Endothelial cell of umbilical vein (primary cell): ENCODE results near the gene RUSF1. TPM values are rescaled to one million over a fixed set of nuclear protein-coding genes. Genes with fewer than 3 reads are reported as not detected.

ENCODE experiments used
- BruUV-seq: library from RNA; stranded (reverse); fragments of 400-500 nt; replicated peaks from 2 replicates; lab custom pipeline; 2021; lab: Mats Ljungman, UMichigan
- CTCF ChIA-PET: fragments of 300-600, 350-600 bp; sonication (Branson Sonifier 250); formaldehyde crosslinking; loops from one replicate; lab custom pipeline; 2021; ENCODE audit warnings: antibody characterized with exemption, inconsistent platforms; lab: Charles Lee
- POLR2A ChIA-PET: fragments of 300-600, 350-600 bp; sonication (Branson Sonifier 250); formaldehyde crosslinking; loops from one replicate; lab custom pipeline; 2021; ENCODE audit warnings: antibody characterized with exemption, inconsistent platforms; lab: Charles Lee
- DNase-seq: peaks from one replicate; pipeline ENCODE4 v3.0.0-alpha.2; 2011; ENCODE audit warnings: low read depth, low spot score
- FAIRE-seq: peaks from 2 replicates; lab custom pipeline; 2011; peaks lifted over from hg19 to GRCh38; lab: Jason Lieb, UNC
- H2AFZ ChIP-seq: 2 replicates; pipeline ENCODE4 v1.6.0; 2012; ENCODE audit warnings: low read depth, low read length, control low read depth, inconsistent platforms
- H3K27ac ChIP-seq: 2 replicates; pipeline ENCODE4 v1.5.1; 2011; ENCODE audit warnings: low read depth, mild to moderate bottlenecking, control low read depth, low read length, moderate library complexity; ENCODE audit not compliant: insufficient read depth
- H3K27me3 ChIP-seq, 2 experiments: 2 replicates each; pipeline versions ENCODE4 v1.6.0 to v1.6.1; 2011; ENCODE audit warnings: low read length in 2 of 2, mixed read lengths in 1 of 2; ENCODE audit not compliant: control insufficient read depth in 2 of 2, insufficient read depth in 2 of 2
- H3K36me3 ChIP-seq, 2 experiments: 2 replicates in 1 of 2; 3 replicates in 1 of 2; pipeline ENCODE4 v1.5.1; 2011; ENCODE audit warnings: low read length in 2 of 2, mild to moderate bottlenecking in 1 of 2, moderate library complexity in 1 of 2; ENCODE audit not compliant: control insufficient read depth in 2 of 2, insufficient read depth in 2 of 2; ENCODE audit errors: extremely low read depth in 1 of 2
- H3K4me1 ChIP-seq: 3 replicates; pipeline ENCODE4 v1.5.1; 2011; ENCODE audit warnings: mild to moderate bottlenecking, low read length; ENCODE audit not compliant: control insufficient read depth, insufficient read depth; ENCODE audit errors: extremely low read depth
- H3K4me2 ChIP-seq: 2 replicates; pipeline ENCODE4 v1.6.1; 2011; ENCODE audit warnings: low read length, control low read depth, mixed read lengths; ENCODE audit not compliant: insufficient read depth
- H3K4me3 ChIP-seq, 3 experiments: fragments of 200-600 bp in 1 of 3; sonication (generic), shearing (Covaris generic) in 1 of 3; replicated peaks in 1 of 3; 2 replicates each; pipeline ENCODE4 v1.5.1; 2011 to 2016; ENCODE audit warnings: control low read depth in 3 of 3, low read length in 3 of 3, mild to moderate bottlenecking in 2 of 3, inconsistent platforms in 1 of 3, low read depth in 1 of 3, moderate library complexity in 1 of 3; ENCODE audit not compliant: insufficient read depth in 1 of 3
- H3K79me2 ChIP-seq: 2 replicates; pipeline ENCODE4 v1.6.0; 2012; ENCODE audit warnings: low read length, inconsistent platforms; ENCODE audit not compliant: control insufficient read depth, insufficient read depth
- H3K9ac ChIP-seq: replicated peaks from 2 replicates; pipeline ENCODE3; 2011; ENCODE audit warnings: low read length, control low read depth; ENCODE audit not compliant: insufficient read depth; ENCODE audit errors: extremely low read depth
- H3K9me1 ChIP-seq: replicated peaks from 3 replicates; pipeline ENCODE4 v1.6.0; 2011; ENCODE audit warnings: mild to moderate bottlenecking, low read length; ENCODE audit not compliant: control insufficient read depth, insufficient read depth; ENCODE audit errors: extremely low read depth
- H3K9me3 ChIP-seq: replicated peaks from 2 replicates; pipeline ENCODE4 v1.5.1; 2012; ENCODE audit warnings: low read length, inconsistent platforms; ENCODE audit not compliant: control insufficient read depth, insufficient read depth
- H4K20me1 ChIP-seq: replicated peaks from 2 replicates; pipeline ENCODE3; 2011; ENCODE audit warnings: mild to moderate bottlenecking, low read length; ENCODE audit not compliant: control insufficient read depth, insufficient read depth; ENCODE audit errors: extremely low read depth
- CTCF ChIP-seq, 2 donors: IDR thresholded peaks; 1 replicate in 1 of 2; 2 replicates in 1 of 2; pipeline ENCODE4 v1.5.1; 2011; ENCODE audit warnings: low read length in 2 of 2, mild to moderate bottlenecking in 2 of 2, moderate library complexity in 2 of 2, control low read depth in 1 of 2, inconsistent platforms in 1 of 2, low read depth in 1 of 2; ENCODE audit not compliant: insufficient read depth in 1 of 2; ENCODE audit errors: extremely low read depth in 1 of 2
- EZH2 ChIP-seq: IDR thresholded peaks from 2 replicates; pipeline ENCODE4 v1.6.1; 2012; ENCODE audit warnings: borderline replicate concordance, low read depth, mild to moderate bottlenecking, moderate library complexity, low read length, inconsistent platforms; ENCODE audit not compliant: severe bottlenecking
- FOS ChIP-seq: IDR thresholded peaks from 2 replicates; pipeline ENCODE4 v1.6.1; 2011; ENCODE audit warnings: mild to moderate bottlenecking, low read length, moderate library complexity, borderline replicate concordance; ENCODE audit not compliant: insufficient read depth
- GATA2 ChIP-seq: IDR thresholded peaks from 2 replicates; pipeline ENCODE4 v1.7.0; 2011; ENCODE audit warnings: low read depth, mild to moderate bottlenecking, moderate library complexity, mixed read lengths, low read length; ENCODE audit not compliant: insufficient read length, insufficient read depth
- JUN ChIP-seq: IDR thresholded peaks from 2 replicates; pipeline ENCODE4 v1.6.1; 2011; ENCODE audit warnings: borderline replicate concordance, low read depth; ENCODE audit not compliant: insufficient read length, insufficient read depth
- MYC ChIP-seq: IDR thresholded peaks from one replicate; pipeline ENCODE4 v1.6.1; 2011; ENCODE audit warnings: mild to moderate bottlenecking, low read depth, low read length
- POLR2A ChIP-seq: IDR thresholded peaks from 2 replicates; pipeline ENCODE4 v1.6.1; 2012; ENCODE audit warnings: low read depth, mild to moderate bottlenecking, control low read depth, low read length
- POLR2AphosphoS5 ChIP-seq: IDR thresholded peaks from 2 replicates; pipeline ENCODE4 v1.6.1; 2012; ENCODE audit warnings: low read depth, mild to moderate bottlenecking, control low read depth, low read length, moderate library complexity; ENCODE audit not compliant: insufficient read depth
- dilution Hi-C: fragments of 300-500 bp; cut with MboI; formaldehyde crosslinking; loops from one replicate; pipeline ENCODE4 v1.15.0; 2019; ENCODE audit warnings: low sequenced_read_pairs; ENCODE audit not compliant: extremely low pct_ligation_motif_present
- intact Hi-C: fragments of 100-400 bp; cut with micrococcal nuclease; formaldehyde crosslinking; loops from one replicate; pipeline ENCODE4 v1.10.0; 2022
- polyA plus RNA-seq, 4 experiments: library from polyadenylated mRNA; depleted of rRNA in 3 of 4; stranded (reverse) in 3 of 4; unstranded in 1 of 4; fragments of >200 nt; gene quantifications; 2 replicates each; pipeline versions ENCODE4 v1.2.1 to v1.2.3, GENCODE V29; 2011 to 2012; ENCODE audit warnings: missing spikeins in 1 of 4
- total RNA-seq: library from RNA; stranded (reverse); gene quantifications from 2 replicates; pipeline ENCODE4 v1.2.3, GENCODE V29; 2021
- TF ChIP-seq, protein P1 (sequence below): IDR thresholded peaks from 2 replicates; pipeline ENCODE4 v1.6.1; 2011; ENCODE audit not compliant: insufficient read depth, insufficient read length

The RUSF1 gene
- total and polyA plus RNA-seq, 2 donors (not counting 3 experiments of a cell fraction or from before 2014, with no cell fraction given) = 36.4 to 40.3 TPM

DNA sequence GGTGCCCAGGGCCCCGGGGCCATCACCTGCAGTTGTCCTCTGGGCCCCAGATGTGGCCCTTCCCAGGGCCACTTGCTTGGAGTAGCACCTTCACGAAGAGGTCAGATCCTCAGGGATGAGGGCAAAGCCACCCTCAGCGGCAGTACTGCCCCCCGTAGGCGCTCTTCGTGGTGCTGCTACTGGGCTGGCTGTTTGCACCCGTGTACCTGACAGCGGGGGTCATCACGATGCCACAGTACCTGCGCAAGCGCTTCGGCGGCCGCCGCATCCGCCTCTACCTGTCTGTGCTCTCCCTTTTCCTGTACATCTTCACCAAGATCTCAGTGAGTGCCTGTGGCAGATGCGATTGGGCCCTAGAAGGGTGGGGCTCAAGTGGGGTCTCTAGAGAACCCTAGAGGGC is 22.6 kb downstream of the RUSF1 start:
- Histone ChIP-seq H3K4me3 (no peak overlapping the region), H3K79me2 (no peaks in the 10 kb centered on the region), H2AFZ (no peak overlapping the region), H3K9me3 (no peaks in the 10 kb centered on the region), H3K36me3 (no peaks in the 10 kb centered on the region), H3K4me1 (peaks cover 16% of the 10 kb centered on the region), H4K20me1 (no peaks in the 10 kb centered on the region), H3K9ac (no peak overlapping the region), H3K4me2 (no peak overlapping the region), H3K9me1 (no peaks in the 10 kb centered on the region), H3K27ac (no peak overlapping the region), H3K27me3 (peaks cover 3 to 24% of the 10 kb centered on the region in 2 experiments)
- dilution Hi-C loops = no loop called here
- FAIRE-seq (no peak), DNase-seq (no peak)
- intact Hi-C loops = no loop called here
- TF ChIP-seq POLR2AphosphoS5 = no peak
- TF ChIP-seq JUN = no peak
- TF ChIP-seq GATA2 = no peak
- TF ChIP-seq FOS = no peak
- ChIA-PET CTCF (no interaction called here), POLR2A (interaction anchor here (1.3 kb wide), 1 partner anchor 8 kb away, joined by 3 read pairs; no protein-coding TSS in a partner anchor)
- no TSS peak for BruUV-seq

DNA sequence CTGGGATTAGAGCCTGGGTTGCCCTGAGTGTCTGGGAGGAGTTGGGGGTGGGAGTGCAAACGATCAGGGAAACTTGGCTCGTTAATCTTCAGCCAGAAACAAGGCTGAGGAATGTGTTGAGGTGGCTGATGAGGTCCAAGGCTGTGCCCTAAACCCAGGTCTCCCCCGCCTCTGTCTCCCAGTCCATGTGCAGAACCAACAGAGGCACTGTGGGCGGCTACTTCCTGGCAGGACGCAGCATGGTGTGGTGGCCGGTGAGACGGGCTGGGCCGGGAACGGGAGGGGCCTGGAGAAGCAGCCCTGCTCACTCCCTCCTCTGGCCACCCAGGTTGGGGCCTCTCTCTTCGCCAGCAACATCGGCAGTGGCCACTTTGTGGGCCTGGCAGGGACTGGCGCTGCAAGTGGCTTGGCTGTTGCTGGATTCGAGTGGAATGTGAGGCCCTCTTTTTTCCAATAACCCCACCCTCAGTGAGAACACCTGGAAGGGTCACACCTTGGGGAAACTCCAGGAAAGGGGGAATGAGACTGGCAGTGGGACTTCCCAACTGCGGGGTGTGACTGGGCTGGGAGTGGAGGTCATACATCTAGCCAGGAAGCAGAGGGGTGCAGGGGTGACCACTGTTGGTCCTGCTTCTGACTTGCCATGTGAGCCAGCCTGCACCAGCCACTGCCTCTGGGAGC is 23.6 kb downstream of the RUSF1 start:
- Histone ChIP-seq H3K9ac (no peak overlapping the region), H3K4me3 (no peak overlapping the region), H3K9me1 (no peaks in the 10 kb centered on the region), H3K27ac (no peak overlapping the region), H4K20me1 (no peaks in the 10 kb centered on the region), H3K4me2 (no peak overlapping the region), H2AFZ (no peak overlapping the region), H3K36me3 (no peaks in the 10 kb centered on the region), H3K79me2 (no peaks in the 10 kb centered on the region), H3K27me3 (peaks cover 3 to 24% of the 10 kb centered on the region in 2 experiments), H3K4me1 (peaks cover 21% of the 10 kb centered on the region), H3K9me3 (no peaks in the 10 kb centered on the region)
- dilution Hi-C loops (no loop called here), intact Hi-C loops (no loop called here)
- TF ChIP-seq POLR2AphosphoS5 (no peak), EZH2 (no peak), JUN (no peak), MYC (no peak), POLR2A (no peak), GATA2 (no peak), FOS (no peak), CTCF (IDR thresholded peaks at IDR 0.05; ENCODE audit: extremely low read depth in 1 of 2, insufficient read depth in 1 of 2, low read depth in 1 of 2, low read length in 2 of 2) (no peak)
- TF ChIP-seq, protein P1, sequence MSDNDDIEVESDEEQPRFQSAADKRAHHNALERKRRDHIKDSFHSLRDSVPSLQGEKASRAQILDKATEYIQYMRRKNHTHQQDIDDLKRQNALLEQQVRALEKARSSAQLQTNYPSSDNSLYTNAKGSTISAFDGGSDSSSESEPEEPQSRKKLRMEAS = no peak
- DNase-seq (no peak), FAIRE-seq (no peak)
- ChIA-PET POLR2A (no interaction called here), CTCF (no interaction called here)
- no TSS peak for BruUV-seq
